Keratinocyte (primary cell): ENCODE data around the gene PRLH. TPM values are rescaled to one million over a fixed set of nuclear protein-coding genes. Genes with fewer than 3 reads are reported as not detected.

Experiments used
- DNase-seq: peaks from one replicate; pipeline ENCODE4 v3.0.0-alpha.2; 2011; ENCODE audit warnings: low read depth, missing footprints, low spot score
- FAIRE-seq: peaks from 2 replicates; lab custom pipeline; 2011; peaks lifted over from hg19 to GRCh38; lab: Jason Lieb, UNC
- H2AFZ ChIP-seq: 2 replicates; pipeline ENCODE4 v1.6.0; 2012; ENCODE audit warnings: low read length, control low read depth, inconsistent platforms; ENCODE audit not compliant: control insufficient read depth
- H3K27ac ChIP-seq: 2 replicates; pipeline ENCODE4 v1.5.1; 2011; ENCODE audit warnings: low read length; ENCODE audit not compliant: control insufficient read depth, insufficient read depth
- H3K27me3 ChIP-seq: 3 replicates; pipeline ENCODE4 v1.6.0; 2011; ENCODE audit warnings: low read length; ENCODE audit not compliant: control insufficient read depth, insufficient read depth; ENCODE audit errors: extremely low read depth
- H3K36me3 ChIP-seq, 2 experiments: 2 replicates in 1 of 2; 3 replicates in 1 of 2; pipeline ENCODE4 v1.5.1; 2011; ENCODE audit warnings: low read length in 2 of 2, mild to moderate bottlenecking in 1 of 2; ENCODE audit not compliant: control insufficient read depth in 2 of 2, insufficient read depth in 2 of 2; ENCODE audit errors: extremely low read depth in 1 of 2
- H3K4me1 ChIP-seq: 3 replicates; pipeline ENCODE4 v1.5.1; 2011; ENCODE audit warnings: low read length; ENCODE audit not compliant: control insufficient read depth, insufficient read depth; ENCODE audit errors: extremely low read depth
- H3K4me2 ChIP-seq: 3 replicates; pipeline ENCODE4 v1.6.0; 2011; ENCODE audit warnings: low read depth, low read length; ENCODE audit not compliant: control insufficient read depth, insufficient read depth; ENCODE audit errors: extremely low read depth
- H3K4me3 ChIP-seq, 3 experiments: fragments of 200-600 bp in 1 of 3; sonication (generic) in 1 of 3; 2 replicates in 2 of 3; 3 replicates in 1 of 3; pipeline ENCODE4 v1.5.1; 2011 to 2016; ENCODE audit warnings: low read length in 3 of 3, mild to moderate bottlenecking in 3 of 3, control low read depth in 2 of 3, inconsistent platforms in 1 of 3, low read depth in 1 of 3, mixed read lengths in 1 of 3, mixed run types in 1 of 3, moderate library complexity in 1 of 3; ENCODE audit not compliant: control insufficient read depth in 2 of 3, insufficient read depth in 2 of 3; ENCODE audit errors: extremely low read depth in 1 of 3
- H3K79me2 ChIP-seq: 2 replicates; pipeline ENCODE4 v1.6.0; 2012; ENCODE audit warnings: low read length; ENCODE audit not compliant: control insufficient read depth, insufficient read depth
- H3K9ac ChIP-seq: 3 replicates; pipeline ENCODE4 v1.6.0; 2011; ENCODE audit warnings: low read length; ENCODE audit not compliant: control insufficient read depth, insufficient read depth; ENCODE audit errors: extremely low read depth
- H3K9me1 ChIP-seq: 3 replicates; pipeline ENCODE4 v1.6.0; 2011; ENCODE audit warnings: low read length; ENCODE audit not compliant: control insufficient read depth, insufficient read depth; ENCODE audit errors: extremely low read depth
- H3K9me3 ChIP-seq: 2 replicates; pipeline ENCODE4 v1.5.1; 2012; ENCODE audit warnings: low read depth, low read length; ENCODE audit not compliant: control insufficient read depth
- H4K20me1 ChIP-seq: 3 replicates; pipeline ENCODE4 v1.6.0; 2011; ENCODE audit warnings: low read length; ENCODE audit not compliant: control insufficient read depth, insufficient read depth; ENCODE audit errors: extremely low read depth
- CTCF ChIP-seq, 3 experiments: IDR thresholded peaks in 1 of 3; conservative IDR thresholded peaks in 1 of 3; optimal IDR thresholded peaks in 1 of 3; 2 replicates in 2 of 3; 3 replicates in 1 of 3; pipeline versions ENCODE3 to v1.5.1; 2011; ENCODE audit warnings: low read length in 3 of 3, mild to moderate bottlenecking in 3 of 3, moderate library complexity in 2 of 3, control low read depth in 1 of 3, inconsistent platforms in 1 of 3; ENCODE audit not compliant: insufficient read depth in 2 of 3; ENCODE audit errors: extremely low read depth in 1 of 3
- EZH2 ChIP-seq: IDR thresholded peaks from one replicate; pipeline ENCODE4 v1.6.1; 2012; ENCODE audit warnings: inconsistent platforms, mild to moderate bottlenecking, low read length, moderate library complexity
- dilution Hi-C: fragments of 300-500 bp; cut with MboI; formaldehyde crosslinking; loops from one replicate; pipeline ENCODE4 v1.7.0; 2020; ENCODE audit warnings: low sequenced_read_pairs; ENCODE audit not compliant: extremely low pct_ligation_motif_present
- polyA plus RNA-seq, 5 experiments: library from polyadenylated mRNA; depleted of rRNA in 3 of 5; stranded (reverse) in 3 of 5; stranded (forward) in 1 of 5; unstranded in 1 of 5; fragments of >200 nt; gene quantifications; 1 replicate in 1 of 5; 2 replicates in 3 of 5; 3 replicates in 1 of 5; pipeline versions ENCODE4 v1.2.1 to v1.2.3, GENCODE V29; 2011 to 2012; ENCODE audit warnings: missing spikeins in 2 of 5, low read depth in 1 of 5, low replicate concordance in 1 of 5

Gene PRLH
- polyA plus RNA-seq, 1 donor (not counting 4 experiments of a cell fraction or from before 2014, with no cell fraction given) = not detected

DNA sequence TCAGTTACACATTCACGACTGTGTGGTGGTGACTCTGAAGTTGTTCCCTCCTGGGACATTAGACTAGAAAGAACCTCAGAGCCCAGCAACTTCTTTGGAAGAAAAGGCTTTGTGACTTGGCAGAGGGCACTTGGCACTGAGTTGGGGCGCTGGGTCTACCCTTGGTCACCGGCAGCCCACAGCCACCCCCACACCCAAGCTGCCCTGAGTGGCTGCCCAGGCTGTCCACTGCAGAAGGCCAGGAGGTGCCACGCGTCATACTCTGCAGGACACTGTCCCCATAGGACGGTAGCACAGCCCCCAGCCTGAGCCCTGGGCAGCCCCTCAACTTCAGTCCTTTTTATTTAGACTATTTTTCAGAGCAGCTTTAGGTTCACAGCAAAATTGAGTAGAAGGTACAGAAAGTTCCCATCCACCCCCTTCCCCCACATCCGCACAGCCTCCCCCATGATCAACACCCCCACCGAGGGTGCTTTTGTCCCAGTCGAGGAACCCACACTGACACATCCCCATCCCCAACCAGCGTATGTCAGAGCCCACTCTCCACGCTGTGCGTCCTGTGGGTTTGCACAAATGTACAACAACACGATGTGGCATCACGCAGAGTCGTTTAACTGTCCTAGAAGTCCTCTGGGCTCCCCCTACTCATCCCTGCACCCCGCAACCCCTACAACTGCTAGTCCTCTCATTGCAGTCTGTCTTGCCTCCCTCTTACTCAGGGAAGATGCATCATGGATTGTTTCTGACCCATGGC is 1.1 kb downstream of the PRLH start:
- Histone ChIP-seq H3K27me3 (no peaks in the 10 kb centered on the region), H3K36me3 (no peaks in the 10 kb centered on the region), H3K4me3 (no peak overlapping the region), H3K9me1 (no peaks in the 10 kb centered on the region), H4K20me1 (no peaks in the 10 kb centered on the region), H3K9ac (no peak overlapping the region), H3K9me3 (peaks cover 3% of the 10 kb centered on the region), H3K27ac (no peak overlapping the region), H3K4me2 (no peak overlapping the region), H2AFZ (no peak overlapping the region), H3K79me2 (no peaks in the 10 kb centered on the region), H3K4me1 (peaks cover 4% of the 10 kb centered on the region)
- DNase-seq = no peak
- no peak for FAIRE-seq
- dilution Hi-C loops = no loop called here
- TF ChIP-seq CTCF (optimal IDR thresholded peaks at IDR 0.05 in 1 of 3, IDR thresholded peaks at IDR 0.05 in 1 of 3, conservative IDR thresholded peaks at IDR 0.05 in 1 of 3; ENCODE audit: extremely low read depth in 1 of 3, insufficient read depth in 2 of 3, low read length in 3 of 3) (no peak), EZH2 (no peak)

- no peaks in the 10 kb centered on the region for H3K9me1 ChIP-seq
- H2AFZ ChIP-seq = no peak overlapping the region
- no peak overlapping the region for H3K9ac ChIP-seq
- no peaks in the 10 kb centered on the region for H4K20me1 ChIP-seq
- no peak overlapping the region for H3K4me3 ChIP-seq
- H3K79me2 ChIP-seq = no peaks in the 10 kb centered on the region
- TF ChIP-seq EZH2 = no peak
- no peak for TF ChIP-seq CTCF (optimal IDR thresholded peaks at IDR 0.05 in 1 of 3, IDR thresholded peaks at IDR 0.05 in 1 of 3, conservative IDR thresholded peaks at IDR 0.05 in 1 of 3; ENCODE audit: extremely low read depth in 1 of 3, insufficient read depth in 2 of 3, low read length in 3 of 3)
- H3K27ac ChIP-seq = no peak overlapping the region
- no peak overlapping the region for H3K4me2 ChIP-seq
- no peaks in the 10 kb centered on the region for H3K27me3 ChIP-seq
- dilution Hi-C loops = no loop called here
- peaks cover 5% of the 10 kb centered on the region for H3K4me1 ChIP-seq
- H3K36me3 ChIP-seq = no peaks in the 10 kb centered on the region
- no peak for FAIRE-seq
- DNase-seq = no peak
- peaks cover 3% of the 10 kb centered on the region for H3K9me3 ChIP-seq
Observed at GRCh38 chr2:237568121-237568660, 1.8 kb downstream of the PRLH start.
